ENCODE results near the gene TBC1D17. TPM values are rescaled to one million over a fixed set of nuclear protein-coding genes. Genes with fewer than 3 reads are reported as not detected.

TBC1D17 gene
- total and polyA plus RNA-seq, 2 of the 13 experiments (the other 11 are each of a cell fraction or from before 2014, with no cell fraction given) = 9.7 to 16.9 TPM

DNA sequence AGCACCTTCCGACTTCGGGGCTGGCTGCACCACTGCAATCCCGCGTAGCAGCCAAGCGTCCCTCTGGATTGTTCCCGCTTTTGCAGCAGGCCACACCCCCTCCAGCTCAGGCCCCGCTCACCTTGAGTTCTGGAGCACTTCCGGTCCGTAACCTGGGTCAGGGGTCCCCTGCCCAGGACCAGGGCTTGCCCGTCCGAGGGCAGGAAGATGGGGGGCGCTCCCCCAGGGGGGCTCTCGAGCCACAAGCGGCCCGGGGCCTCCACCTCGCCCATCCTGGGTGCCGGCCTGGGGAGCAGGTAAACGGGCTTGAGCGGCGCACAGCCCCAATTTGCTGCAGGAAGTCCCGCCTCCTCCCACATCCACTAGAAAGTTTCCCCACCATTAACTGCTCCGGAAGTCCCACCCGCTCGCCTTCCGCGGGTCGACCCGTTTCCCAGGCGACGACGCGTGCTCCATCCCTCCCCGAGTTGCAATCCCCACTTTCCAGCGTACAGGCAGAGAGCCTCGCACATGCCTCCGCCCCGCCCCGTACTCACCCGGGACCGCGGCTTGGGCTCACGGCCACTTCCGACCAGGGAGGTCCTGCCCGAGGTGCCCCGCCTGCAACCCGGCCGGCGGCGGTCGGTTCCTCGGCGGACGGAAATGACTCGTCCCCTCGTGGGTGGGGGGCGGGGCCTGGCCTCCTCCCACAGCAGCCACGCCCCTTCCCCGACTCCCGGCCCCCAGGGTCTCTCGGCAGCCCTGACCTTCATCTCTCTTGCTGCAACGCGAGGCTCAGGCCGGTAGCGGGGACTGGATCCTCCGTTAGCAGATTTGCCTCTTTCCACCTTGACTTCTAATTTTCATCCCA lies 10.3 kb upstream of the TBC1D17 start, which contains the start of gene PNKP (continued):
- TF ChIP-seq, protein P1, sequence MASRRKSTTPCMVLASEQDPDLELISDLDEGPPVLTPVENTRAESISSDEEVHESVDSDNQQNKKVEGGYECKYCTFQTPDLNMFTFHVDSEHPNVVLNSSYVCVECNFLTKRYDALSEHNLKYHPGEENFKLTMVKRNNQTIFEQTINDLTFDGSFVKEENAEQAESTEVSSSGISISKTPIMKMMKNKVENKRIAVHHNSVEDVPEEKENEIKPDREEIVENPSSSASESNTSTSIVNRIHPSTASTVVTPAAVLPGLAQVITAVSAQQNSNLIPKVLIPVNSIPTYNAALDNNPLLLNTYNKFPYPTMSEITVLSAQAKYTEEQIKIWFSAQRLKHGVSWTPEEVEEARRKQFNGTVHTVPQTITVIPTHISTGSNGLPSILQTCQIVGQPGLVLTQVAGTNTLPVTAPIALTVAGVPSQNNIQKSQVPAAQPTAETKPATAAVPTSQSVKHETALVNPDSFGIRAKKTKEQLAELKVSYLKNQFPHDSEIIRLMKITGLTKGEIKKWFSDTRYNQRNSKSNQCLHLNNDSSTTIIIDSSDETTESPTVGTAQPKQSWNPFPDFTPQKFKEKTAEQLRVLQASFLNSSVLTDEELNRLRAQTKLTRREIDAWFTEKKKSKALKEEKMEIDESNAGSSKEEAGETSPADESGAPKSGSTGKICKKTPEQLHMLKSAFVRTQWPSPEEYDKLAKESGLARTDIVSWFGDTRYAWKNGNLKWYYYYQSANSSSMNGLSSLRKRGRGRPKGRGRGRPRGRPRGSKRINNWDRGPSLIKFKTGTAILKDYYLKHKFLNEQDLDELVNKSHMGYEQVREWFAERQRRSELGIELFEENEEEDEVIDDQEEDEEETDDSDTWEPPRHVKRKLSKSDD (CRISPR knock-in tag; IDR thresholded peaks at IDR 0.05; ENCODE audit: low read depth) = no peak
- no peak for TF ChIP-seq SMARCE1 (IDR thresholded peaks at IDR 0.05; ENCODE audit: borderline replicate concordance)
- TF ChIP-seq AKAP8 (CRISPR knock-in tag; IDR thresholded peaks at IDR 0.05) = peak; percentile 60; the same call in 1 of the 2 replicates
- no peak for TF ChIP-seq TRIM24 (CRISPR knock-in tag; IDR thresholded peaks at IDR 0.05)

DNA sequence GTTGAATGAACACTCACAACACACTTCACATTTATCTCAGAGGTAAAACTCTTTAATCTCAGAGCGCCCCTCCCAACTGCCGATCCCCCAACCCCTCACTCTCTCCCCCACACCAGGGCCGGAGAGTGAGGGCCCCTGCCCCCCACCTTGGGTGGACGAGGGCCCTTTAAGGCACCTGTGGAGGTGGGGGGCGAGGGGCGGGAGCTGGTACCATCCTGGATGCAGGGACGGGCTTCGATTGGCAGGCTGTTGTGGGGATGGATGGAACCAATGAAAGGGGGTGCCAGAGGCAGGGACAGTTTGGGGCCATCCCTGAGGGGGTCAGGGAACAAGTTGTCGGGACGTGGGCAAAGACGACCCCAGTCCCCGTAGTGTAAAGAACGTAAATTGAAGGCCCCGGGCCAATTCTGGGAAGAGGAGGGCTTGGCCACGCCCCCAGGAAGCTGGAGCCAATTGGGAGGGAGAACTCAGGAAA lies 8.5 kb upstream of the TBC1D17 start:
- intact Hi-C loops (cut with micrococcal nuclease; ENCODE audit: unreplicated experiment) = no loop called here
- DNase-seq (ENCODE audit: low spot score) (no peak), ATAC-seq (peak; percentile 0), FAIRE-seq (no peak)
- peak overlapping the region; percentile 57 for H3K27ac ChIP-seq (ENCODE audit: extremely low read length, insufficient read depth, low read length)
- peaks cover 54% of the 10 kb centered on the region for H3K4me1 ChIP-seq (ENCODE audit: insufficient read depth, low read length)
- no peak overlapping the region for H2AFZ ChIP-seq (ENCODE audit: low read length)
- in situ Hi-C loops (cut with HindIII; ENCODE audit: extremely low pct_ligation_motif_present, low pct_unique_long_range_greater_than_20kb) = no loop called here
- H3K9me3 ChIP-seq (ENCODE audit: low read length) = no peaks in the 10 kb centered on the region
- BruUV-seq (replicated peaks) = no TSS peak
- peak overlapping the region; percentile 15 to 68 (median 58); a peak in 4 of 6 replicates for H3K4me3 ChIP-seq (replicated peaks in 1 of 3; ENCODE audit: insufficient read depth in 1 of 3, low read depth in 2 of 3, low read length in 3 of 3)
- H3K4me2 ChIP-seq (ENCODE audit: low read depth, low read length) = peak overlapping the region; percentile 57
- peaks cover 6% of the 10 kb centered on the region for H4K20me1 ChIP-seq (ENCODE audit: insufficient read depth, low read length)
- H3K79me2 ChIP-seq (ENCODE audit: insufficient read depth, low read length) = peaks cover 18% of the 10 kb centered on the region
- H3K27me3 ChIP-seq (ENCODE audit: control insufficient read depth in 1 of 2, insufficient read depth in 2 of 2, low read length in 2 of 2) = no peaks in the 10 kb centered on the region; a peak in 1 of 5 replicates
- ChIA-PET CTCF (ENCODE audit: low intra/inter-chr PET ratio, low total read pairs) (no interaction called here), POLR2A (interaction anchor here (0.6 to 1.9 kb wide), 16 partner anchors 8 to 416 kb away, joined by 3 to 29 read pairs (median 4); partner anchors contain the start of genes AKT1S1, ALDH16A1, AP2A1 and ATF5)
- H3K36me3 ChIP-seq (replicated peaks in 1 of 2; ENCODE audit: control insufficient read depth in 1 of 2, insufficient read depth in 2 of 2, low read length in 2 of 2) = peaks cover 4 to 10% of the 10 kb centered on the region in 2 experiments; a peak in 4 of 5 replicates
- WGBS (ENCODE audit: low lambda C conversion rate) = 12% methylated on average over 15 of the region's 15 CpGs
- peak overlapping the region; percentile 41; the same call in 1 of the 2 replicates for H3K9ac ChIP-seq (ENCODE audit: insufficient read depth, low read depth, low read length)
- TF ChIP-seq ZEB1 (IDR thresholded peaks at IDR 0.05; ENCODE audit: insufficient replicate concordance, low read depth) (peak; percentile 72), ERF (CRISPR knock-in tag; IDR thresholded peaks at IDR 0.05) (0 out of 2 replicates have a peak, but pooled peaks have one; percentile 8), KDM5A (IDR thresholded peaks at IDR 0.05; ENCODE audit: borderline replicate concordance, low read length) (no peak; the same call in 1 of the 2 replicates), NFKBIZ (CRISPR knock-in tag; IDR thresholded peaks at IDR 0.05) (no peak), KLF15 (CRISPR knock-in tag; IDR thresholded peaks at IDR 0.05; ENCODE audit: borderline replicate concordance) (no peak), AGO1 (IDR thresholded peaks at IDR 0.05; ENCODE audit: low read depth, low read length, poor library complexity, severe bottlenecking) (peak; percentile 88), YEATS4 (CRISPR knock-in tag; IDR thresholded peaks at IDR 0.05; ENCODE audit: borderline replicate concordance) (peak; percentile 9; the same call in 1 of the 2 replicates)
- TF ChIP-seq, protein P2, sequence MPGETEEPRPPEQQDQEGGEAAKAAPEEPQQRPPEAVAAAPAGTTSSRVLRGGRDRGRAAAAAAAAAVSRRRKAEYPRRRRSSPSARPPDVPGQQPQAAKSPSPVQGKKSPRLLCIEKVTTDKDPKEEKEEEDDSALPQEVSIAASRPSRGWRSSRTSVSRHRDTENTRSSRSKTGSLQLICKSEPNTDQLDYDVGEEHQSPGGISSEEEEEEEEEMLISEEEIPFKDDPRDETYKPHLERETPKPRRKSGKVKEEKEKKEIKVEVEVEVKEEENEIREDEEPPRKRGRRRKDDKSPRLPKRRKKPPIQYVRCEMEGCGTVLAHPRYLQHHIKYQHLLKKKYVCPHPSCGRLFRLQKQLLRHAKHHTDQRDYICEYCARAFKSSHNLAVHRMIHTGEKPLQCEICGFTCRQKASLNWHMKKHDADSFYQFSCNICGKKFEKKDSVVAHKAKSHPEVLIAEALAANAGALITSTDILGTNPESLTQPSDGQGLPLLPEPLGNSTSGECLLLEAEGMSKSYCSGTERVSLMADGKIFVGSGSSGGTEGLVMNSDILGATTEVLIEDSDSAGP (CRISPR knock-in tag; IDR thresholded peaks at IDR 0.05; ENCODE audit: borderline replicate concordance) = peak; percentile 100
- TF ChIP-seq, protein P3, sequence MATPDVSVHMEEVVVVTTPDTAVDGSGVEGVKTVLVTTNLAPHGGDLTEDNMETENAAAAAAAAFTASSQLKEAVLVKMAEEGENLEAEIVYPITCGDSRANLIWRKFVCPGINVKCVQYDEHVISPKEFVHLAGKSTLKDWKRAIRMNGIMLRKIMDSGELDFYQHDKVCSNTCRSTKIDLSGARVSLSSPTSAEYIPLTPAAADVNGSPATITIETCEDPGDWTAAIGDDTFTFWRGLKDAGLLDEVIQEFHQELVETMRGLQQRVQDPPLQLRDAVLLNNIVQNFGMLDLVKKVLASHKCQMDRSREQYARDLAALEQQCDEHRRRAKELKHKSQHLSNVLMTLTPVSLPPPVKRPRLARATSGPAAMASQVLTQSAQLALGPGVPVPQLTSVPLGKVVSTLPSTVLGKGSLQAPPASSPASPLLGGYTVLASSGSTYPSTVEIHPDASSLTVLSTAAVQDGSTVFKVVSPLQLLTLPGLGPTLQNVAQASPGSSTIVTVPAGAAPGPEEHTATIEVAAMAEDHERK (CRISPR knock-in tag; IDR thresholded peaks at IDR 0.05; ENCODE audit: low read depth) = peak; percentile 8; the same call in 1 of the 2 replicates
